Activated T-helper 2 cell treated with anti-CD3 and anti-CD28 coated beads, Interferon-gamma antibody, Interleukin-2, Interleukin-4, amounts not matched to agents 10 μg/mL and 5 μg/mL and 100 μg/mL, durations not matched to agents 14 hours and 24 hours and 36 hours (primary cell): ENCODE data around the gene SUCLG1. TPM values are rescaled to one million over a fixed set of nuclear protein-coding genes. Genes with fewer than 3 reads are reported as not detected.

Experiments used
- DNase-seq: peaks from one replicate; pipeline ENCODE4 v3.0.0; 2021; ENCODE audit warnings: low spot score
- H3K27ac Mint-ChIP-seq: one replicate; pipeline ENCODE4 v1.8.0; 2021; ENCODE audit warnings: mixed read lengths
- H3K27me3 Mint-ChIP-seq: one replicate; pipeline ENCODE4 v1.8.0; 2021; ENCODE audit warnings: low read depth, mixed read lengths
- H3K36me3 Mint-ChIP-seq: one replicate; pipeline ENCODE4 v1.8.0; 2021; ENCODE audit warnings: low read depth, mixed read lengths
- H3K4me1 Mint-ChIP-seq: one replicate; pipeline ENCODE4 v1.8.0; 2021; ENCODE audit warnings: low read depth, mixed read lengths
- H3K4me3 Mint-ChIP-seq: one replicate; pipeline ENCODE4 v1.8.0; 2021; ENCODE audit warnings: low read depth, mild to moderate bottlenecking, moderate library complexity, mixed read lengths
- H3K9me3 Mint-ChIP-seq: one replicate; pipeline ENCODE4 v1.8.0; 2021; ENCODE audit warnings: mixed read lengths
- intact Hi-C: fragments of 100-400 bp; cut with micrococcal nuclease; formaldehyde crosslinking; loops from one replicate; pipeline ENCODE4 v1.15.1; 2023
- total RNA-seq: library from RNA; stranded (reverse); gene quantifications from 2 replicates; pipeline ENCODE4 v1.2.3, GENCODE V29; 2022

SUCLG1 gene
- total RNA-seq, 1 donor from 2014 or later = 65.3 TPM

GRCh38 chr2:84393829-84394228 lies 65.3 kb downstream of the SUCLG1 start:
- H3K4me3 Mint-ChIP-seq = no peak overlapping the region
- intact Hi-C loops = no loop called here
- DNase-seq = no peak
- no peaks in the 10 kb centered on the region for H3K9me3 Mint-ChIP-seq
- peaks cover 5% of the 10 kb centered on the region for H3K4me1 Mint-ChIP-seq
- no peaks in the 10 kb centered on the region for H3K36me3 Mint-ChIP-seq
- no peak overlapping the region for H3K27ac Mint-ChIP-seq
- H3K27me3 Mint-ChIP-seq = peaks cover 7% of the 10 kb centered on the region

GRCh38 chr2:84389794-84390193 lies 69.3 kb downstream of the SUCLG1 start:
- no peak for DNase-seq
- Mint-ChIP-seq H3K27ac (no peak overlapping the region), H3K4me1 (no peaks in the 10 kb centered on the region), H3K9me3 (no peaks in the 10 kb centered on the region), H3K36me3 (no peaks in the 10 kb centered on the region), H3K27me3 (peaks cover 39% of the 10 kb centered on the region), H3K4me3 (no peak overlapping the region)
- intact Hi-C loops = no loop called here

- Mint-ChIP-seq H3K4me1 (no peaks in the 10 kb centered on the region), H3K9me3 (no peaks in the 10 kb centered on the region), H3K36me3 (no peaks in the 10 kb centered on the region), H3K4me3 (no peak overlapping the region), H3K27ac (no peak overlapping the region), H3K27me3 (peaks cover 43% of the 10 kb centered on the region)
- no peak for DNase-seq
- intact Hi-C loops = no loop called here
Observed at GRCh38 chr2:84388921-84389490, 70.1 kb downstream of the SUCLG1 start.

GRCh38 chr2:84388133-84388532 lies 70.9 kb downstream of the SUCLG1 start:
- no peak overlapping the region for H3K27ac Mint-ChIP-seq
- no peak for DNase-seq
- no peaks in the 10 kb centered on the region for H3K9me3 Mint-ChIP-seq
- no peak overlapping the region for H3K4me3 Mint-ChIP-seq
- peaks cover 51% of the 10 kb centered on the region for H3K27me3 Mint-ChIP-seq
- peaks cover under 1% of the 10 kb centered on the region for H3K4me1 Mint-ChIP-seq
- intact Hi-C loops = no loop called here
- H3K36me3 Mint-ChIP-seq = no peaks in the 10 kb centered on the region

GRCh38 chr2:84386336-84387040 lies 72.6 kb downstream of the SUCLG1 start:
- Mint-ChIP-seq H3K36me3 (no peaks in the 10 kb centered on the region), H3K4me3 (no peak overlapping the region), H3K27ac (no peak overlapping the region), H3K27me3 (peaks cover 51% of the 10 kb centered on the region), H3K4me1 (peaks cover 6% of the 10 kb centered on the region), H3K9me3 (no peaks in the 10 kb centered on the region)
- DNase-seq = no peak
- intact Hi-C loops = no loop called here

- intact Hi-C loops = no loop called here
- H3K27ac Mint-ChIP-seq = no peak overlapping the region
- no peaks in the 10 kb centered on the region for H3K36me3 Mint-ChIP-seq
- no peaks in the 10 kb centered on the region for H3K9me3 Mint-ChIP-seq
- H3K4me1 Mint-ChIP-seq = peaks cover 7% of the 10 kb centered on the region
- peaks cover 53% of the 10 kb centered on the region for H3K27me3 Mint-ChIP-seq
- no peak overlapping the region for H3K4me3 Mint-ChIP-seq
- DNase-seq = no peak
Observed at GRCh38 chr2:84383271-84383670, 75.8 kb downstream of the SUCLG1 start.

- Mint-ChIP-seq H3K9me3 (no peaks in the 10 kb centered on the region), H3K36me3 (no peaks in the 10 kb centered on the region), H3K4me3 (no peak overlapping the region), H3K27ac (no peak overlapping the region), H3K27me3 (peaks cover 38% of the 10 kb centered on the region), H3K4me1 (peaks cover 7% of the 10 kb centered on the region)
- intact Hi-C loops = no loop called here
- no peak for DNase-seq
Observed at GRCh38 chr2:84380875-84381274, 78.2 kb downstream of the SUCLG1 start.

- Mint-ChIP-seq H3K9me3 (no peaks in the 10 kb centered on the region), H3K4me1 (peaks cover 7% of the 10 kb centered on the region), H3K4me3 (no peak overlapping the region), H3K36me3 (no peaks in the 10 kb centered on the region), H3K27ac (no peak overlapping the region), H3K27me3 (peaks cover 23% of the 10 kb centered on the region)
- DNase-seq = no peak
- intact Hi-C loops = no loop called here
Observed at GRCh38 chr2:84378960-84379359, 80.1 kb downstream of the SUCLG1 start.

GRCh38 chr2:84375020-84375419 lies 84.1 kb downstream of the SUCLG1 start:
- Mint-ChIP-seq H3K4me1 (no peaks in the 10 kb centered on the region), H3K4me3 (no peak overlapping the region), H3K27ac (no peak overlapping the region), H3K36me3 (no peaks in the 10 kb centered on the region), H3K27me3 (peaks cover 8% of the 10 kb centered on the region), H3K9me3 (no peaks in the 10 kb centered on the region)
- intact Hi-C loops = no loop called here
- no peak for DNase-seq

GRCh38 chr2:84373866-84374265 lies 85.2 kb downstream of the SUCLG1 start:
- H3K4me1 Mint-ChIP-seq = no peaks in the 10 kb centered on the region
- no peaks in the 10 kb centered on the region for H3K9me3 Mint-ChIP-seq
- no peak for DNase-seq
- no peak overlapping the region for H3K27ac Mint-ChIP-seq
- intact Hi-C loops = no loop called here
- no peaks in the 10 kb centered on the region for H3K36me3 Mint-ChIP-seq
- H3K4me3 Mint-ChIP-seq = no peak overlapping the region
- H3K27me3 Mint-ChIP-seq = peaks cover 4% of the 10 kb centered on the region

Other genes with a start within 250 kb of the SUCLG1 start
- gene DNAH6, start 57.2 kb upstream of the SUCLG1 start, total RNA-seq = 0.09 and 0.14 TPM in 2 replicates